ENCODE data around the gene HDAC9. TPM values are rescaled to one million over a fixed set of nuclear protein-coding genes. Genes with fewer than 3 reads are reported as not detected.

The HDAC9 gene
- total RNA-seq, 1 experiment from 2014 or later = 14.7 TPM

DNA sequence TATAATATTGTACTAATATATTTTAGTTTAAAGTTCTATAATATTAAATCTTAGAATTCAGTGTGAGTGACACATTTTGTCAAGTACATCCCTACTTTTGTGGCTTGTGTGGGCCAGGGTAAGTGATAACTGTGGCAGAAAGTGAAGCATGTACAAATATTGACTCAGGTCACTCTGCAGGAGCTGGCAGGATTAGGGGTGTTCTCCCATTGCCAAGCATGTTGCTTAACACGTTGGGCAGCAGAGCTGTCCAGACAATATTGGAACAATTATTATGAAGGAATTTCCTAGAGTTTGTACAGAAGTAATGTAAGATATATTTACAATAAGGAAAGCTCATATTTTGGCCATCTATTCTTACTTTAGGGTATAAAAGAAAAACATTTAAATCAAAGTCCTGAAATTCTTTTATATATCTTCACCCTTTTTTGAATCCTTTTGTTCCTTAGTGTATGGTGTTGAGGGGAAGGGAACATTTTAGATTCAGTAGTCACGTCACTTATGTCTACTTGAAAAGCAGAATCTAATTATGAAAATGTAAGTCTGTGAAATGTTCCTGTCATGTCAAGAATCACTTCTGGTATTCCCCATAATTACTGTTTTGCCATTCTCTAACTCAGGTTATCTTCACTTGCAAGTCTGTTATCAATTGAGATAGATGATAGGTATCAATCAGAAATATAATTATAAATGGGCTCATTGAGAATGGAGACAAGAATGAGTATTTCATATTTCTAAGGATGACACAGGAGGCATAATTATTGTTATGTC, 4.0 kb downstream of the HDAC9 start:
- Histone ChIP-seq H3K4me2 (no peak overlapping the region), H3K36me3 (ENCODE audit: low read depth) (no peaks in the 10 kb centered on the region), H3K4me3 (no peak overlapping the region), H2AFZ (no peak overlapping the region), H3K4me1 (replicated peaks; ENCODE audit: insufficient read depth) (no peaks in the 10 kb centered on the region), H3K9me2 (ENCODE audit: insufficient read depth) (no peaks in the 10 kb centered on the region), H3K9me3 (ENCODE audit: insufficient read depth, low read depth) (no peaks in the 10 kb centered on the region), H3K79me2 (ENCODE audit: low read depth) (no peaks in the 10 kb centered on the region), H3K27ac (no peak overlapping the region), H3F3A (ENCODE audit: insufficient read depth, low read depth) (no peaks in the 10 kb centered on the region), H4K20me1 (ENCODE audit: insufficient read depth) (no peaks in the 10 kb centered on the region), H3K27me3 (ENCODE audit: insufficient read depth, low read depth) (no peaks in the 10 kb centered on the region)
- peak in 1 of 2 experiments; percentile 53 for DNase-seq
- intact Hi-C loops (cut with micrococcal nuclease; ENCODE audit: unreplicated experiment) = no loop called here
- BruUV-seq (replicated peaks) = no TSS peak
- ChIA-PET CTCF (interaction anchor here (0.6 kb wide), 1 partner anchor 71 kb away, joined by 3 read pairs; no protein-coding TSS in a partner anchor), POLR2A (ENCODE audit: unreplicated experiment) (no interaction called here)
- TF ChIP-seq, protein P1, sequence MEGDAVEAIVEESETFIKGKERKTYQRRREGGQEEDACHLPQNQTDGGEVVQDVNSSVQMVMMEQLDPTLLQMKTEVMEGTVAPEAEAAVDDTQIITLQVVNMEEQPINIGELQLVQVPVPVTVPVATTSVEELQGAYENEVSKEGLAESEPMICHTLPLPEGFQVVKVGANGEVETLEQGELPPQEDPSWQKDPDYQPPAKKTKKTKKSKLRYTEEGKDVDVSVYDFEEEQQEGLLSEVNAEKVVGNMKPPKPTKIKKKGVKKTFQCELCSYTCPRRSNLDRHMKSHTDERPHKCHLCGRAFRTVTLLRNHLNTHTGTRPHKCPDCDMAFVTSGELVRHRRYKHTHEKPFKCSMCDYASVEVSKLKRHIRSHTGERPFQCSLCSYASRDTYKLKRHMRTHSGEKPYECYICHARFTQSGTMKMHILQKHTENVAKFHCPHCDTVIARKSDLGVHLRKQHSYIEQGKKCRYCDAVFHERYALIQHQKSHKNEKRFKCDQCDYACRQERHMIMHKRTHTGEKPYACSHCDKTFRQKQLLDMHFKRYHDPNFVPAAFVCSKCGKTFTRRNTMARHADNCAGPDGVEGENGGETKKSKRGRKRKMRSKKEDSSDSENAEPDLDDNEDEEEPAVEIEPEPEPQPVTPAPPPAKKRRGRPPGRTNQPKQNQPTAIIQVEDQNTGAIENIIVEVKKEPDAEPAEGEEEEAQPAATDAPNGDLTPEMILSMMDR (conservative IDR thresholded peaks at IDR 0.05) = no peak
- TF ChIP-seq EZH2 (IDR thresholded peaks at IDR 0.05; ENCODE audit: low read depth) = no peak

DNA sequence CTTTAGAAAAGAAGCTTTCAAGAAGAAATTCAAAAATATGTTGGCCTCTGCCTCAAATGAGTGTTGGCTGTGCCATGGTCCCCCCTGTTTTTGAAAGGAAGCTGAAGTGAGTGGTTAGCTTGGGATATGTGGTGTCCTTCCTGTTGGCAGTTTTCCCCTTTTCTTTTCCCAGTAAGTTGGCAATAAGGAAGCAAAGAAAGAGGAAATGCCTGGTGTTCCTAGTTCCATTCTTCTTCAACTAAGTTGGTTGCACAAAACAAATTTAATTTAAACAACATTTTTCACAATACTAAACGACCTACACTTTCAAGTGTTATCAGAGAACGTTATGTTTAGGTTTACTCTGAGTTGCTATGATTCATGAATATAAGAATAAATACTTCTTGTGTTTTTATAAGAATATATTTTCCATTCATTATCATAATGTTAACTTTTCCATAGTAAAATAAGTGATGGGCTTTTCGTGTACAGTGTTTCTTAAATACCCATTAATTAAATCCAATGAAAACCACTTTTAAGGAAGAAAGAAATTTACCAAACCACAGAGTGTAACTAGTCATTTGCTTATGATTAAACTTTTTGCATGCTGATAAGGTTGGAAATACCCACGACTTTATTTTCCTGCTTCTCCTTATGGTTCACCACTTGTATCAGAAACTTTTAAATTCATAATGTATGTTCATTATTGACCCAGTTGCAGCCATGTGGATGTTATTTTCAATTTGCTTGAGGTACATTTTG, 7.7 kb downstream of the HDAC9 start:
- Histone ChIP-seq H3F3A (ENCODE audit: insufficient read depth, low read depth) (peaks cover 11% of the 10 kb centered on the region), H3K4me2 (no peak overlapping the region), H3K79me2 (ENCODE audit: low read depth) (no peaks in the 10 kb centered on the region), H4K20me1 (ENCODE audit: insufficient read depth) (no peaks in the 10 kb centered on the region), H3K36me3 (ENCODE audit: low read depth) (no peaks in the 10 kb centered on the region), H2AFZ (no peak overlapping the region), H3K9me2 (ENCODE audit: insufficient read depth) (0 out of 2 replicates have a peak, but pooled peaks cover 3% of the 10 kb centered on the region), H3K4me3 (no peak overlapping the region), H3K27ac (no peak overlapping the region), H3K9me3 (ENCODE audit: insufficient read depth, low read depth) (0 out of 2 replicates have a peak, but pooled peaks cover 5% of the 10 kb centered on the region), H3K4me1 (replicated peaks; ENCODE audit: insufficient read depth) (peaks cover 10% of the 10 kb centered on the region), H3K27me3 (ENCODE audit: insufficient read depth, low read depth) (no peaks in the 10 kb centered on the region)
- DNase-seq = peak in 1 of 2 experiments; percentile 5
- ChIA-PET CTCF (no interaction called here), POLR2A (ENCODE audit: unreplicated experiment) (no interaction called here)
- BruUV-seq (replicated peaks) = no TSS peak
- intact Hi-C loops (cut with micrococcal nuclease; ENCODE audit: unreplicated experiment) = no loop called here
- TF ChIP-seq, protein P1 (conservative IDR thresholded peaks at IDR 0.05) = no peak
- no peak for TF ChIP-seq EZH2 (IDR thresholded peaks at IDR 0.05; ENCODE audit: low read depth)

DNA sequence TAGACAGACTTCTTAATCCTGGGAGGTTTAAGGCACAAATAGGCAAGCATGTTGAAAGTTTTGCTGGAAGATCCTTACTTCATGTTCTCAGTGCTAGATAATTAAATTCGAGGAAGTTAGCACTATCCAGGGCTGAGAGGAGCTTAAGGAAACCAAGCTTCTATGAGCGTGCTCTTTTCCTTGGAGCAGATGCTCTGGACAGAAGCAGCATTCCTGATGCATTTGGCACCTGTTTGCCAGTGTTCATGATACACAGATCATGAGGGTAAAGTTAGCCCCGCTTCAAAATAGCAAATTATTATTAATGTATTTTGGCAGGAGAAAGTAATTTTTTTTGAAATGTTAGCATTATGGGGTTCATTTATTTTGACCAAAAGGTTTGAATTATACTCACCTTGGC, 9.4 kb downstream of the HDAC9 start:
- no peaks in the 10 kb centered on the region for H3K36me3 ChIP-seq (ENCODE audit: low read depth)
- DNase-seq = no peak
- no peak overlapping the region for H2AFZ ChIP-seq
- TF ChIP-seq, protein P1 (conservative IDR thresholded peaks at IDR 0.05) = no peak
- TF ChIP-seq EZH2 (IDR thresholded peaks at IDR 0.05; ENCODE audit: low read depth) = no peak
- no peak overlapping the region for H3K4me2 ChIP-seq
- peaks cover under 1% of the 10 kb centered on the region; the same call in 1 of the 2 replicates for H3K79me2 ChIP-seq (ENCODE audit: low read depth)
- H3K9me2 ChIP-seq (ENCODE audit: insufficient read depth) = 0 out of 2 replicates have a peak, but pooled peaks cover 3% of the 10 kb centered on the region
- peaks cover 20% of the 10 kb centered on the region for H3K4me1 ChIP-seq (replicated peaks; ENCODE audit: insufficient read depth)
- ChIA-PET CTCF (no interaction called here), POLR2A (ENCODE audit: unreplicated experiment) (no interaction called here)
- H3K4me3 ChIP-seq = no peak overlapping the region
- no peaks in the 10 kb centered on the region for H3K27me3 ChIP-seq (ENCODE audit: insufficient read depth, low read depth)
- H3K9me3 ChIP-seq (ENCODE audit: insufficient read depth, low read depth) = 0 out of 2 replicates have a peak, but pooled peaks cover 5% of the 10 kb centered on the region
- H3K27ac ChIP-seq = no peak overlapping the region
- H3F3A ChIP-seq (ENCODE audit: insufficient read depth, low read depth) = peaks cover 25% of the 10 kb centered on the region
- H4K20me1 ChIP-seq (ENCODE audit: insufficient read depth) = no peaks in the 10 kb centered on the region
- intact Hi-C loops (cut with micrococcal nuclease; ENCODE audit: unreplicated experiment) = no loop called here
- BruUV-seq (replicated peaks) = no TSS peak

All from PC-9 (cell line).